Measurements from ENCODE around the gene RNF112.

Gene RNF112

DNA sequence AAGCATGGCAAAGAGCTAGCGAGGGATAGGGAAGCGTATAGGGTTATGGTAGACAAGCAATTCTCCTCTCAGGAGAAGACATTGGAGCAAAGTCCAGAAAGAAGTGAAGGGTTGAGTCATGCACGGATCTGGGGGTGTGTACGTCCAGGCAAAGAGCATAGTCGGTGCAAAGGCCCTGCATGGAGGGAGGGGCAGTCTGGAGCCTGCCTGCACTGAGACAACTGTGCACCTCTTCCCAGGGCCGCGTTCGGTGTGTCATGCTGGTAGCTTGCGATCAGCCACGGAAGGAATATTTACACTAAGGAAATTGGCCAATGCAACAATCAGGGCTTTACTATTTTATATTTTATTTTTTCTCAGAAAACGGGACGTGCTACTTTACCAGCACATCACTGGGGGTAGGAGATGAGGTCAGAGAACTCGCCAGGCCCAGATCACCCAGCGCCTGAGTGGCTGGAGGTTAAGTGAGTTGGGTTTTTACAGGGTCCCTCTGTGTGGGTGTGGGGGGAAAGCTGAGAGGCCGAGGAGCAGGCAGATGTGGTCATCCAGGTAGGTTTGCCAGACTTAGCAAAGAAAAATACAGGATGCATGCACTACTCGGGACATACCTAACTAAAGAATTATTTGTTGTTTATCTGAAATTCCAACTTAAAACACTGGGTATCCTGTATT, 41.8 kb upstream of the RNF112 start:
- TF ChIP-seq, protein P1, sequence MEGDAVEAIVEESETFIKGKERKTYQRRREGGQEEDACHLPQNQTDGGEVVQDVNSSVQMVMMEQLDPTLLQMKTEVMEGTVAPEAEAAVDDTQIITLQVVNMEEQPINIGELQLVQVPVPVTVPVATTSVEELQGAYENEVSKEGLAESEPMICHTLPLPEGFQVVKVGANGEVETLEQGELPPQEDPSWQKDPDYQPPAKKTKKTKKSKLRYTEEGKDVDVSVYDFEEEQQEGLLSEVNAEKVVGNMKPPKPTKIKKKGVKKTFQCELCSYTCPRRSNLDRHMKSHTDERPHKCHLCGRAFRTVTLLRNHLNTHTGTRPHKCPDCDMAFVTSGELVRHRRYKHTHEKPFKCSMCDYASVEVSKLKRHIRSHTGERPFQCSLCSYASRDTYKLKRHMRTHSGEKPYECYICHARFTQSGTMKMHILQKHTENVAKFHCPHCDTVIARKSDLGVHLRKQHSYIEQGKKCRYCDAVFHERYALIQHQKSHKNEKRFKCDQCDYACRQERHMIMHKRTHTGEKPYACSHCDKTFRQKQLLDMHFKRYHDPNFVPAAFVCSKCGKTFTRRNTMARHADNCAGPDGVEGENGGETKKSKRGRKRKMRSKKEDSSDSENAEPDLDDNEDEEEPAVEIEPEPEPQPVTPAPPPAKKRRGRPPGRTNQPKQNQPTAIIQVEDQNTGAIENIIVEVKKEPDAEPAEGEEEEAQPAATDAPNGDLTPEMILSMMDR (IDR thresholded peaks at IDR 0.05; ENCODE audit: control extremely low read depth, extremely low read depth, low read depth, missing control alignments): no peak
- CTCF ChIA-PET: interaction anchor here (1.1 to 1.7 kb wide), 4 partner anchors 9 to 78 kb away, joined by 4 to 5 read pairs (median 4); partner anchors contain the start of gene MAPK7
- POLR2A ChIA-PET: no interaction called here
- DNase-seq (ENCODE audit: extremely low spot score): no peak

DNA sequence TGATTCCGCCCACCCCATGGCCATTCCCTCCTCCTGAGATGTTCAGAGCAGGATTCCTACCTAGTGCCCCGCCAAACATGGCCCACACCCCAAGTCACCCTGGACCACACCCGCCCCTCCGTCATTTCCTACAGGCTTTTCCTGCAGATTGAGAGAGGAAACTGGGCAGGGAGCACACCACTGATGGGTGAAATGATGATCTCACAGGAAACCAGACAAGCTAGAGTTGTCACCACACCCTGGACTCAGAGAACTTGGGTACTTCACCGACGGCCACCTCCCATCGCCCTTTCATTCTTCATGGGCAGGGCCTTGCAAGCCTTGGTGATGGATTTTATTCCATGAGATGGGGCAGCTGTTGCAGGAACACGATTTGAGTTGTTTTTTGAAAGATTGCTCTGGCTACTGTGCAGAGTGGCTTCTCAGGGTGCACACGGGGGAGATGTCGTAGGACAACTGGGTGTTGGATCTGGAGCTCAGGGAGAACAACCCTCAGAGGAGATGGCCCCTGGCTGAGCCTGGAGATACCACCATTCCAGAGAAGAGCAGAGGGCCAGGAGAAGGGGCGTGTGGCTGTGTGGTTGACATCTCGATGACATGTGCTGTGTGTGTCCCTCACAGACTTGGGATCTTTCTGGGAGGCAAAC, 41.1 kb upstream of the RNF112 start:
- POLR2A ChIA-PET: interaction anchor here (0.6 kb wide), 1 partner anchor 123 kb away, joined by 8 read pairs; no protein-coding TSS in a partner anchor
- CTCF ChIA-PET: interaction anchor here (1.1 to 1.7 kb wide), 6 partner anchors 10 to 77 kb away, joined by 3 to 5 read pairs (median 4); no protein-coding TSS in a partner anchor
- DNase-seq (ENCODE audit: extremely low spot score): no peak
- TF ChIP-seq, protein P1 (IDR thresholded peaks at IDR 0.05; ENCODE audit: control extremely low read depth, extremely low read depth, low read depth, missing control alignments): no peak

- TF ChIP-seq, protein P1 (IDR thresholded peaks at IDR 0.05; ENCODE audit: control extremely low read depth, extremely low read depth, low read depth, missing control alignments): no peak
- CTCF ChIA-PET: interaction anchor here (1.1 to 1.3 kb wide), 3 partner anchors 10 to 76 kb away, joined by 3 to 4 read pairs (median 3); no protein-coding TSS in a partner anchor
- POLR2A ChIA-PET: interaction anchor here (0.6 kb wide), 1 partner anchor 124 kb away, joined by 8 read pairs; no protein-coding TSS in a partner anchor
- peak; percentile 65 for DNase-seq (ENCODE audit: extremely low spot score)
Observed at GRCh38 chr17:19370493-19370960, 40.5 kb upstream of the RNF112 start.

- TF ChIP-seq, protein P1 (IDR thresholded peaks at IDR 0.05; ENCODE audit: control extremely low read depth, extremely low read depth, low read depth, missing control alignments): no peak
- CTCF ChIA-PET: interaction anchor here (1.1 to 1.3 kb wide), 2 partner anchors 9 to 76 kb away, joined by 3 to 4 read pairs; no protein-coding TSS in a partner anchor
- POLR2A ChIA-PET: interaction anchor here (0.6 kb wide), 1 partner anchor 1669 kb away, joined by 4 read pairs; no protein-coding TSS in a partner anchor
- DNase-seq (ENCODE audit: extremely low spot score): no peak
Observed at GRCh38 chr17:19371259-19372010, 39.6 kb upstream of the RNF112 start.

DNA sequence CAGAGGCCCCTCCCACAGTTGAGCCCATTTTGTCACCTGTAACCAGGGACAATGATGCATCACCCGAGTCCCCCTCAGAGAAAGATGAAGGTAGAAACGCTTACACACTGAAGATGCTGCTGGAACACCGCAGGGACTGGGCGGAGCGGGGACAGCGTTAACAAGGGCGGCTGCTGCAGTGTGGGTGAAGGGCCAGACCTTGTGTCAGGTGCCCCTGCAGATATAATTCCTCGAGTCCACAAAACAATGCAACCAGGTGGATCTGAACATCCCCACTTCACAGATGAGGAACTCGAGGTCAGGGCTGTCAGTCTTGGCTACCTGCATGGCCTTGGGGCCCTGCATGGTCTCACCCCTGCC, 39.0 kb upstream of the RNF112 start:
- DNase-seq (ENCODE audit: extremely low spot score): no peak
- TF ChIP-seq, protein P1 (IDR thresholded peaks at IDR 0.05; ENCODE audit: control extremely low read depth, extremely low read depth, low read depth, missing control alignments): no peak
- CTCF ChIA-PET: interaction anchor here (0.7 kb wide), 1 partner anchor 9 kb away, joined by 5 read pairs; no protein-coding TSS in a partner anchor
- POLR2A ChIA-PET: interaction anchor here (0.6 kb wide), 1 partner anchor 1669 kb away, joined by 4 read pairs; no protein-coding TSS in a partner anchor

GRCh38 chr17:19372439-19372838, 38.6 kb upstream of the RNF112 start:
- DNase-seq (ENCODE audit: extremely low spot score): no peak
- CTCF ChIA-PET: interaction anchor here (0.7 kb wide), 1 partner anchor 9 kb away, joined by 5 read pairs; no protein-coding TSS in a partner anchor
- POLR2A ChIA-PET: interaction anchor here (0.6 kb wide), 1 partner anchor 1668 kb away, joined by 4 read pairs; no protein-coding TSS in a partner anchor
- TF ChIP-seq, protein P1 (IDR thresholded peaks at IDR 0.05; ENCODE audit: control extremely low read depth, extremely low read depth, low read depth, missing control alignments): no peak
